B cell (primary cell): ENCODE measurements around the gene LAG3. TPM values are rescaled to one million over a fixed set of nuclear protein-coding genes. Genes with fewer than 3 reads are reported as not detected.

Experiments used
- ATAC-seq: fragments of 200-7000 bp; cut with Tn5 transposase; one replicate; pipeline ENCODE4 v1.10.0; 2021; ENCODE audit warnings: low read depth, mild to moderate bottlenecking, moderate number of reproducible peaks, moderate library complexity
- CTCF ChIA-PET: fragments of 350-600 bp; sonication (Branson Sonifier 250); formaldehyde crosslinking; loops from one replicate; lab custom pipeline; 2021; ENCODE audit warnings: antibody characterized with exemption, inconsistent platforms; lab: Charles Lee
- POLR2A ChIA-PET: fragments of 350-600 bp; sonication (Branson Sonifier 250); formaldehyde crosslinking; loops from one replicate; lab custom pipeline; 2021; ENCODE audit warnings: antibody characterized with exemption; lab: Charles Lee
- DNase-seq: peaks from one replicate; pipeline ENCODE4 v3.0.0; 2013
- H2AFZ ChIP-seq: 2 replicates; pipeline ENCODE4 v1.6.1; 2012; ENCODE audit warnings: mild to moderate bottlenecking, low read depth, low read length; ENCODE audit not compliant: insufficient read depth, poor library complexity, severe bottlenecking
- H3K27ac ChIP-seq, 2 donors: 1 replicate in 1 of 2; 2 replicates in 1 of 2; pipeline ENCODE4 v1.5.1; 2012 to 2013; ENCODE audit warnings: low read length in 2 of 2, mild to moderate bottlenecking in 2 of 2, moderate library complexity in 1 of 2
- H3K27me3 ChIP-seq, 4 experiments: fragments of 200-600 bp in 1 of 4; sonication (generic) in 1 of 4; replicated peaks in 1 of 4; 1 replicate in 2 of 4; 2 replicates in 2 of 4; pipeline versions ENCODE4 v1.6.1 to v1.7.0; 2013 to 2016; ENCODE audit warnings: low read length in 3 of 4, mild to moderate bottlenecking in 2 of 4, mixed read lengths in 1 of 4, moderate library complexity in 1 of 4; ENCODE audit not compliant: insufficient read depth in 4 of 4, control insufficient read depth in 3 of 4; ENCODE audit errors: control extremely low read depth in 1 of 4
- H3K36me3 ChIP-seq, 2 experiments: replicated peaks in 1 of 2; 1 replicate in 1 of 2; 2 replicates in 1 of 2; pipeline versions ENCODE4 v1.6.1 to v1.7.1; 2013; ENCODE audit warnings: low read length in 1 of 2; ENCODE audit not compliant: insufficient read depth in 2 of 2, control insufficient read depth in 1 of 2; ENCODE audit errors: control extremely low read depth in 1 of 2, extremely low read depth in 1 of 2
- H3K4me1 ChIP-seq, 2 donors: fragments of 200-600 bp in 1 of 2; sonication (generic) in 1 of 2; 1 replicate in 1 of 2; 2 replicates in 1 of 2; pipeline versions ENCODE4 v1.5.1 to v1.6.1; 2013 to 2017; ENCODE audit warnings: low read length in 2 of 2; ENCODE audit not compliant: control insufficient read depth in 2 of 2, insufficient read depth in 2 of 2
- H3K4me2 ChIP-seq: replicated peaks from 2 replicates; pipeline ENCODE3; 2012; ENCODE audit warnings: mild to moderate bottlenecking, low read depth, low read length; ENCODE audit not compliant: poor library complexity, severe bottlenecking
- H3K4me3 ChIP-seq, 5 experiments: fragments of 200-600 bp in 1 of 5; sonication (generic) in 1 of 5; 1 replicate in 3 of 5; 2 replicates in 2 of 5; pipeline versions ENCODE4 v1.5.1 to v1.7.0; 2011 to 2016; ENCODE audit warnings: low read length in 4 of 5, mild to moderate bottlenecking in 4 of 5, low read depth in 2 of 5, control low read depth in 1 of 5, moderate library complexity in 1 of 5; ENCODE audit not compliant: insufficient read depth in 1 of 5; ENCODE audit errors: control extremely low read depth in 1 of 5, extremely low read depth in 1 of 5
- H3K79me2 ChIP-seq: fragments of 200-600 bp; sonication (generic); one replicate; pipeline ENCODE4 v1.6.0; 2016; ENCODE audit warnings: low read length; ENCODE audit not compliant: control insufficient read depth, insufficient read depth
- H3K9ac ChIP-seq: fragments of 200-600 bp; sonication (generic); 2 replicates; pipeline ENCODE4 v1.6.1; 2017; ENCODE audit warnings: mild to moderate bottlenecking, low read length, moderate library complexity
- H3K9me3 ChIP-seq, 3 donors: one replicate each; pipeline versions ENCODE4 v1.6.1 to v1.7.1; 2013; ENCODE audit warnings: low read length in 2 of 3; ENCODE audit not compliant: control insufficient read depth in 2 of 3, insufficient read depth in 1 of 3; ENCODE audit errors: control extremely low read depth in 1 of 3
- H4K20me1 ChIP-seq: 2 replicates; pipeline ENCODE4 v1.6.0; 2012; ENCODE audit warnings: mild to moderate bottlenecking, low read length; ENCODE audit not compliant: insufficient read depth, control insufficient read depth, poor library complexity, severe bottlenecking
- H3K27ac Mint-ChIP-seq: one replicate; pipeline ENCODE4 v1.8.0; 2021; ENCODE audit warnings: mixed read lengths
- H3K27me3 Mint-ChIP-seq: one replicate; pipeline ENCODE4 v1.8.0; 2021; ENCODE audit warnings: mixed read lengths
- H3K4me1 Mint-ChIP-seq: one replicate; pipeline ENCODE4 v1.8.0; 2021; ENCODE audit warnings: mixed read lengths
- H3K4me3 Mint-ChIP-seq: one replicate; pipeline ENCODE4 v1.8.0; 2021; ENCODE audit warnings: mixed read lengths
- H3K9me3 Mint-ChIP-seq: one replicate; pipeline ENCODE4 v1.8.0; 2022; ENCODE audit warnings: mixed read lengths; ENCODE audit not compliant: insufficient read depth
- CTCF ChIP-seq: fragments of 200-600 bp; IDR thresholded peaks from one replicate; pipeline ENCODE4 v1.8.0; 2022; ENCODE audit warnings: antibody characterized with exemption, mild to moderate bottlenecking
- EZH2 ChIP-seq: IDR thresholded peaks from 2 replicates; pipeline ENCODE4 v1.6.1; 2012; ENCODE audit warnings: borderline replicate concordance, low read depth, mild to moderate bottlenecking, moderate library complexity, low read length; ENCODE audit not compliant: insufficient read depth, poor library complexity, severe bottlenecking
- WGBS: methylation state at CpG from one replicate; pipeline ENCODE4 v1.1.5; 2013; ENCODE audit warnings: missing lambda C conversion rate; ENCODE audit not compliant: insufficient coverage; 5-methylcytosine and 5-hydroxymethylcytosine counted together
- intact Hi-C: fragments of 100-400 bp; cut with micrococcal nuclease; formaldehyde crosslinking; loops from one replicate; pipeline ENCODE4 v1.10.0; 2022
- polyA plus RNA-seq: library from polyadenylated mRNA; depleted of rRNA; stranded (reverse); fragments of >200 nt; gene quantifications from 2 replicates; pipeline ENCODE4 v1.2.3, GENCODE V29; 2012
- total RNA-seq, 2 donors: library from RNA; stranded (reverse); fragments of 120-200 nt in 1 of 2; gene quantifications; 1 replicate in 1 of 2; 2 replicates in 1 of 2; pipeline versions ENCODE4 v1.2.3 to v1.2.4, GENCODE V29; 2013 to 2022

The LAG3 gene
- total and polyA plus RNA-seq, 2 donors (not counting 1 experiment from before 2014, with no cell fraction given) = not detected

- Histone ChIP-seq H4K20me1 (no peaks in the 10 kb centered on the region), H3K9ac (no peak overlapping the region), H3K27ac (no peak overlapping the region), H3K27me3 (peaks cover 0 to 81% (median 41%) of the 10 kb centered on the region in 4 experiments), H3K36me3 (no peaks in the 10 kb centered on the region), H3K79me2 (no peaks in the 10 kb centered on the region), H3K4me3 (no peak overlapping the region), H3K4me2 (no peak overlapping the region), H2AFZ (no peak overlapping the region), H3K9me3 (peaks cover 0 to 16% (median 0%) of the 10 kb centered on the region in 3 donors), H3K4me1 (peaks cover 41 to 54% of the 10 kb centered on the region in 2 donors)
- TF ChIP-seq CTCF (no peak), EZH2 (no peak)
- no peaks in the 10 kb centered on the region for H3K9me3 Mint-ChIP-seq
- POLR2A ChIA-PET = no interaction called here
- no peak overlapping the region for H3K27ac Mint-ChIP-seq
- CTCF ChIA-PET = interaction anchor here (1.2 to 6.0 kb wide), 2 partner anchors 9 to 15 kb away, joined by 4 to 85 read pairs; partner anchors contain the start of gene MLF2
- intact Hi-C loops = loop anchor here (5.0 kb wide), 1 partner anchor 83 kb away; the partner anchor contains the start of genes CDCA3 and USP5
- H3K4me3 Mint-ChIP-seq = no peak overlapping the region
- ATAC-seq = no peak
- H3K27me3 Mint-ChIP-seq = peaks cover 57% of the 10 kb centered on the region
- no CpG with 5 or more reads among the region's 4 CpGs for WGBS
- H3K4me1 Mint-ChIP-seq = peaks cover 34% of the 10 kb centered on the region
- DNase-seq = no peak
Measured at GRCh38 chr12:6769666-6770065, 2.7 kb upstream of the LAG3 start.

GRCh38 chr12:6770094-6770493 is 2.2 kb upstream of the LAG3 start:
- H3K4me3 ChIP-seq = no peak overlapping the region
- no peak overlapping the region for H3K4me2 ChIP-seq
- Mint-ChIP-seq H3K27me3 (peaks cover 57% of the 10 kb centered on the region), H3K27ac (no peak overlapping the region), H3K4me1 (peaks cover 31% of the 10 kb centered on the region), H3K9me3 (no peaks in the 10 kb centered on the region), H3K4me3 (no peak overlapping the region)
- ATAC-seq (no peak), DNase-seq (no peak)
- peaks cover 38 to 55% of the 10 kb centered on the region in 2 donors for H3K4me1 ChIP-seq
- intact Hi-C loops = no loop called here
- H3K27ac ChIP-seq = no peak overlapping the region
- no peaks in the 10 kb centered on the region for H3K36me3 ChIP-seq
- no peaks in the 10 kb centered on the region for H4K20me1 ChIP-seq
- TF ChIP-seq CTCF (no peak), EZH2 (no peak)
- CTCF ChIA-PET = interaction anchor here (1.2 to 6.0 kb wide), 2 partner anchors 8 to 15 kb away, joined by 4 to 85 read pairs; partner anchors contain the start of gene MLF2
- 20% methylated on average over 1 of the region's 12 CpGs for WGBS
- H3K79me2 ChIP-seq = no peaks in the 10 kb centered on the region
- no peak overlapping the region for H2AFZ ChIP-seq
- peaks cover 0 to 18% (median 0%) of the 10 kb centered on the region in 3 donors for H3K9me3 ChIP-seq
- H3K9ac ChIP-seq = no peak overlapping the region
- peaks cover 0 to 83% (median 42%) of the 10 kb centered on the region in 4 experiments for H3K27me3 ChIP-seq
- POLR2A ChIA-PET = no interaction called here
